SK-N-SH treated with all-trans-retinoic acid at 6 μM for 48 hours (cell line): ENCODE results near the gene NAPB.

Source experiments
- ATAC-seq: fragments of 200-7000 bp; cut with Tn5 transposase; 3 replicates; pipeline ENCODE4 v1.9.1; 2020; ENCODE audit warnings: mild to moderate bottlenecking, moderate library complexity
- ARNTL ChIP-seq: fragments of 450-650 bp; formaldehyde crosslinking; IDR thresholded peaks from 2 replicates; pipeline ENCODE4 v1.5.0; 2020; ENCODE audit warnings: low read depth, mild to moderate bottlenecking, moderate library complexity, borderline replicate concordance
- CREB5 ChIP-seq: fragments of 250-450 bp; sonication (Bioruptor Pico); IDR thresholded peaks from 2 replicates; pipeline ENCODE4 v1.5.1; 2020; ENCODE audit warnings: low read depth, mild to moderate bottlenecking, moderate library complexity
- CSDC2 ChIP-seq: fragments of 250-450 bp; sonication (Bioruptor Pico); IDR thresholded peaks from 2 replicates; pipeline ENCODE4 v1.5.0; 2020; ENCODE audit warnings: mild to moderate bottlenecking, moderate library complexity
- ESRRG ChIP-seq: fragments of 250-450 bp; sonication (Bioruptor Pico); IDR thresholded peaks from 2 replicates; pipeline ENCODE4 v1.6.1; 2021; ENCODE audit warnings: mild to moderate bottlenecking
- ISL1 ChIP-seq: fragments of 250-450 bp; sonication (Bioruptor Pico); IDR thresholded peaks from 2 replicates; pipeline ENCODE4 v2.1.2; 2022; ENCODE audit warnings: mild to moderate bottlenecking, moderate library complexity
- PATZ1 ChIP-seq: fragments of 250-450 bp; sonication (Bioruptor Pico); IDR thresholded peaks from 2 replicates; pipeline ENCODE4 v1.8.0; 2020; ENCODE audit warnings: mild to moderate bottlenecking, moderate library complexity, borderline replicate concordance
- PPARA ChIP-seq: fragments of 250-450 bp; sonication (Bioruptor Pico); IDR thresholded peaks from 2 replicates; pipeline ENCODE4 v1.5.0; 2020; ENCODE audit warnings: mild to moderate bottlenecking, borderline replicate concordance
- RARB ChIP-seq: fragments of 250-450 bp; sonication (Bioruptor Pico); IDR thresholded peaks from 2 replicates; pipeline ENCODE4 v1.8.0; 2021; ENCODE audit warnings: mild to moderate bottlenecking, moderate library complexity
- SNAI2 ChIP-seq: fragments of 250-450 bp; sonication (Bioruptor Pico); IDR thresholded peaks from 2 replicates; pipeline ENCODE4 v1.5.0; 2020; ENCODE audit warnings: mild to moderate bottlenecking, moderate library complexity
- TOX ChIP-seq: fragments of 250-450 bp; sonication (Bioruptor Pico); IDR thresholded peaks from 2 replicates; pipeline ENCODE4 v1.8.0; 2021; ENCODE audit warnings: mild to moderate bottlenecking, moderate library complexity, borderline replicate concordance
- TSHZ2 ChIP-seq: fragments of 250-450 bp; sonication (Bioruptor Pico); IDR thresholded peaks from 2 replicates; pipeline ENCODE4 v1.5.0; 2020; ENCODE audit warnings: mild to moderate bottlenecking, moderate library complexity
- ZC3H10 ChIP-seq: fragments of 250-450 bp; sonication (Bioruptor Pico); IDR thresholded peaks from 2 replicates; pipeline ENCODE4 v1.5.1; 2021; ENCODE audit warnings: mild to moderate bottlenecking, moderate library complexity
- ZFP3 ChIP-seq: fragments of 250-450 bp; sonication (Bioruptor Pico); IDR thresholded peaks from 2 replicates; pipeline ENCODE4 v1.5.0; 2020; ENCODE audit warnings: mild to moderate bottlenecking, moderate library complexity
- ZFP30 ChIP-seq: fragments of 450-650 bp; formaldehyde crosslinking; IDR thresholded peaks from 2 replicates; pipeline ENCODE4 v1.5.0; 2022; ENCODE audit warnings: mild to moderate bottlenecking, moderate library complexity
- ZNF70 ChIP-seq: fragments of 450-650 bp; formaldehyde crosslinking; IDR thresholded peaks from 2 replicates; pipeline ENCODE4 v1.5.0; 2020; ENCODE audit warnings: mild to moderate bottlenecking, moderate library complexity
- ZNF8 ChIP-seq: fragments of 450-650 bp; formaldehyde crosslinking; IDR thresholded peaks from 2 replicates; pipeline ENCODE4 v1.5.0; 2020; ENCODE audit warnings: mild to moderate bottlenecking, moderate library complexity
- TF ChIP-seq, protein P1 (sequence below): fragments of 250-450 bp; sonication (Bioruptor Pico); IDR thresholded peaks from 2 replicates; pipeline ENCODE4 v1.8.0; 2021; ENCODE audit warnings: low read depth, mild to moderate bottlenecking, moderate library complexity, borderline replicate concordance
- TF ChIP-seq, protein P2 (sequence below): fragments of 250-450 bp; sonication (Bioruptor Pico); IDR thresholded peaks from 2 replicates; pipeline ENCODE4 v1.5.1; 2021; ENCODE audit warnings: mild to moderate bottlenecking, moderate library complexity

NAPB gene

DNA sequence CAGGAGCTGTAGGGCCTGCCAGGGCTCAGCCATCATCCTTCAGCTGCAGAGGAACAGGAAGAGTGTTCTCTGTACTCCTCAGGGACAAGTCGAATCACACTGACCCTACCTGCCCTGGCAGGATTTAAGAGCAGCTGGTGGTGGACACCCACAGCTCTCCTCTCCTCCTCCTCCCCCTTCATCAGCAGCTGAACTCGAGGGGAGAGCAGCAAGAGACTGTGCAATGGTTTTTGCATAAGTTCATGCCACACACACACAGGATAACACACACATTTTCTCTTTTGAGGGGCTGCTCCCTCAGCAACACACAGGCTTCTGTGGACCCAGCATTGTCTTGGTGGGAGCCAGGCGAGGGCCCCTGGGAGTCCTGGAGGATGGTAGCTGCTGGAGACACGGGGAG is 31.5 kb upstream of the NAPB start, which contains the start of gene CST11 (continued):
- TF ChIP-seq PPARA (CRISPR knock-in tag) = no peak

DNA sequence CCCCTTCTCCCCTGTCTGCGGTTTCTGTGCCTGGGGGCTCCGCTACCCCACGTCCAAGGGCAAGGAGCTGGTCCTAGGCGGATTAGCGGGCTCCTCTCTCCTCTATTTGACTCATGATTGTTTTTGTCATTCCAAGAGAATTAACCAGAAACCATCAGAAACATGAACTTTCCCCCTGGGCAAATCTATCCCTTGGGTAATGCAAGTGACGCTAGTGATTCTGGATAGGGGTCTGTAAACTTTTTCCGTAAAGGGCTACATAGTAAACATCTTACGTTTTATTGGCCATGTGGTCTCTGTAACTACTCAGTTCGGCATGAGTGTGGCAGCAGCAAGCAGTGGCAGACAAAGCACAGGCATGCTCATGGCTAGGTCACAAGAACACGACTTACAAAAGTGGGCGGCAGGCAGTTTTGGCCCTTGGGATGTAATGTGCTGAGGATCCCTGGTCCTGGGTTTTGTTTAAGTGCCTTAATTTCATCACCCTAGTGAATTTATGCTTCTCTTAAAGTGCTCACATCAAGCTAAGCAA is 30.7 kb upstream of the NAPB start:
- no peak for ATAC-seq
- TF ChIP-seq PATZ1 (CRISPR knock-in tag) (no peak), ZFP3 (CRISPR knock-in tag) (no peak), SNAI2 (CRISPR knock-in tag) (no peak), ZC3H10 (CRISPR knock-in tag) (no peak), ESRRG (CRISPR knock-in tag) (no peak), ISL1 (CRISPR knock-in tag) (no peak), TSHZ2 (CRISPR knock-in tag) (no peak), ARNTL (CRISPR knock-in tag) (no peak)

DNA sequence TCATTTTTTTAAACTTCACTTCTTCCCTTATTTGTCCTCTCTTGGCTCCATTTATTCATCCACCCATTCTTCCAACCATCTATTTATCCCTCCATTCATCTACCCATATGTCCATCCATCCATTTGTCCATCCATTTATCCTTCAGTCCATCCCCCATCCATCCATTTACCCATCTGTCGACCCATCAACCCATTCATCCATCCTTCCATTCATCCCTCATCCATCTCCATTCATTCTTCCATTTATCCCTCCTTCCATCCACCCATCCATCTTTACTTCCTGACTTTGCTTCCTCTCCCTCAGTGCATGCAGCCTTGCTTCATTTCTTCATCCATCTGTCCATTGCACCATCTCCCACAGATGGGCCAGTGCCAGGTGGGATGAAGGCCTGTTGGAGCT is 29.6 kb upstream of the NAPB start:
- ATAC-seq = no peak
- no peak for TF ChIP-seq RARB (CRISPR knock-in tag)
- TF ChIP-seq CSDC2 (CRISPR knock-in tag) = no peak
- no peak for TF ChIP-seq ESRRG (CRISPR knock-in tag)
- no peak for TF ChIP-seq ZFP30 (CRISPR knock-in tag)
- no peak for TF ChIP-seq ZNF8
- TF ChIP-seq, protein P1, sequence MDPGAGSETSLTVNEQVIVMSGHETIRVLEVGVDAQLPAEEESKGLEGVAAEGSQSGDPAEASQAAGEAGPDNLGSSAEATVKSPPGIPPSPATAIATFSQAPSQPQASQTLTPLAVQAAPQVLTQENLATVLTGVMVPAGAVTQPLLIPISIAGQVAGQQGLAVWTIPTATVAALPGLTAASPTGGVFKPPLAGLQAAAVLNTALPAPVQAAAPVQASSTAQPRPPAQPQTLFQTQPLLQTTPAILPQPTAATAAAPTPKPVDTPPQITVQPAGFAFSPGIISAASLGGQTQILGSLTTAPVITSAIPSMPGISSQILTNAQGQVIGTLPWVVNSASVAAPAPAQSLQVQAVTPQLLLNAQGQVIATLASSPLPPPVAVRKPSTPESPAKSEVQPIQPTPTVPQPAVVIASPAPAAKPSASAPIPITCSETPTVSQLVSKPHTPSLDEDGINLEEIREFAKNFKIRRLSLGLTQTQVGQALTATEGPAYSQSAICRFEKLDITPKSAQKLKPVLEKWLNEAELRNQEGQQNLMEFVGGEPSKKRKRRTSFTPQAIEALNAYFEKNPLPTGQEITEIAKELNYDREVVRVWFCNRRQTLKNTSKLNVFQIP (CRISPR knock-in tag) = no peak
- no peak for TF ChIP-seq TOX
- no peak for TF ChIP-seq SNAI2 (CRISPR knock-in tag)
- TF ChIP-seq CREB5 = no peak
- no peak for TF ChIP-seq ARNTL (CRISPR knock-in tag)
- no peak for TF ChIP-seq PPARA (CRISPR knock-in tag)
- TF ChIP-seq ISL1 (CRISPR knock-in tag) = no peak
- TF ChIP-seq, protein P2, sequence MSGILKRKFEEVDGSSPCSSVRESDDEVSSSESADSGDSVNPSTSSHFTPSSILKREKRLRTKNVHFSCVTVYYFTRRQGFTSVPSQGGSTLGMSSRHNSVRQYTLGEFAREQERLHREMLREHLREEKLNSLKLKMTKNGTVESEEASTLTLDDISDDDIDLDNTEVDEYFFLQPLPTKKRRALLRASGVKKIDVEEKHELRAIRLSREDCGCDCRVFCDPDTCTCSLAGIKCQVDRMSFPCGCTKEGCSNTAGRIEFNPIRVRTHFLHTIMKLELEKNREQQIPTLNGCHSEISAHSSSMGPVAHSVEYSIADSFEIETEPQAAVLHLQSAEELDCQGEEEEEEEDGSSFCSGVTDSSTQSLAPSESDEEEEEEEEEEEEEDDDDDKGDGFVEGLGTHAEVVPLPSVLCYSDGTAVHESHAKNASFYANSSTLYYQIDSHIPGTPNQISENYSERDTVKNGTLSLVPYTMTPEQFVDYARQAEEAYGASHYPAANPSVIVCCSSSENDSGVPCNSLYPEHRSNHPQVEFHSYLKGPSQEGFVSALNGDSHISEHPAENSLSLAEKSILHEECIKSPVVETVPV (CRISPR knock-in tag) = no peak
- no peak for TF ChIP-seq ZFP3 (CRISPR knock-in tag)
- TF ChIP-seq, all 23 proteins: peak for 0

GRCh38 chr20:23449421-23449820 is 28.1 kb upstream of the NAPB start:
- ATAC-seq = no peak
- TF ChIP-seq ZNF8 = no peak
- TF ChIP-seq, protein P1 (CRISPR knock-in tag) = no peak
- no peak for TF ChIP-seq CSDC2 (CRISPR knock-in tag)
- no peak for TF ChIP-seq CREB5
- no peak for TF ChIP-seq ZFP3 (CRISPR knock-in tag)
- TF ChIP-seq ZC3H10 (CRISPR knock-in tag) = no peak
- TF ChIP-seq ZNF70 (CRISPR knock-in tag) = no peak
- no peak for TF ChIP-seq PATZ1 (CRISPR knock-in tag)
- TF ChIP-seq, protein P2 (CRISPR knock-in tag) = no peak
